MCF 10A (cell line): ENCODE results near the gene CDC42SE2. TPM values are rescaled to one million over a fixed set of nuclear protein-coding genes. Genes with fewer than 3 reads are reported as not detected.

ENCODE experiments used
- BruUV-seq: library from RNA; stranded (reverse); fragments of 400-500 nt; replicated peaks from 2 replicates; lab custom pipeline; 2021; lab: Mats Ljungman, UMichigan
- CTCF ChIA-PET: fragments of 300-600 bp; sonication (Branson Sonifier 250); formaldehyde crosslinking; extraction: SDS; loops from one replicate; lab custom pipeline; 2021; ENCODE audit warnings: antibody characterized with exemption, inconsistent platforms; lab: Yijun Ruan, JAX
- POLR2A ChIA-PET: fragments of 300-600, 350-650 bp; sonication (Branson Sonifier 250); formaldehyde crosslinking; extraction: SDS; loops from one replicate; lab custom pipeline; 2020; ENCODE audit warnings: antibody characterized with exemption, inconsistent platforms; lab: Yijun Ruan, JAX
- DNase-seq: peaks from one replicate; pipeline ENCODE4 v3.0.0-alpha.2; 2018; ENCODE audit not compliant: unreplicated experiment
- H3K27ac Mint-ChIP-seq: one replicate; pipeline ENCODE4 v1.8.0; 2022; ENCODE audit warnings: mild to moderate bottlenecking, low read depth, mixed read lengths; ENCODE audit not compliant: unreplicated experiment
- H3K27me3 Mint-ChIP-seq: one replicate; pipeline ENCODE4 v1.8.0; 2022; ENCODE audit warnings: mixed read lengths; ENCODE audit not compliant: insufficient read depth, unreplicated experiment
- H3K36me3 Mint-ChIP-seq: one replicate; pipeline ENCODE4 v1.8.0; 2022; ENCODE audit warnings: mild to moderate bottlenecking, moderate library complexity, mixed read lengths; ENCODE audit not compliant: insufficient read depth, unreplicated experiment
- H3K4me1 Mint-ChIP-seq: one replicate; pipeline ENCODE4 v1.8.0; 2022; ENCODE audit warnings: mixed read lengths; ENCODE audit not compliant: insufficient read depth, unreplicated experiment
- H3K4me3 Mint-ChIP-seq: one replicate; pipeline ENCODE4 v1.8.0; 2022; ENCODE audit warnings: mild to moderate bottlenecking, moderate library complexity, mixed read lengths; ENCODE audit not compliant: unreplicated experiment
- H3K9me3 Mint-ChIP-seq: one replicate; pipeline ENCODE4 v1.8.0; 2022; ENCODE audit warnings: mixed read lengths; ENCODE audit not compliant: unreplicated experiment
- CTCF ChIP-seq: fragments of 200-600 bp; IDR thresholded peaks from one replicate; pipeline ENCODE4 v1.8.0; 2022; ENCODE audit warnings: antibody characterized with exemption, mild to moderate bottlenecking; ENCODE audit not compliant: unreplicated experiment
- intact Hi-C: fragments of 100-400 bp; cut with micrococcal nuclease; formaldehyde crosslinking; loops from 2 replicates; pipeline ENCODE4 v1.14.1; 2022
- total RNA-seq: library from RNA; stranded (reverse); gene quantifications from 2 replicates; pipeline ENCODE4 v1.2.3, GENCODE V29; 2022

Gene CDC42SE2
- total RNA-seq, 1 experiment from 2014 or later, result 71.0 TPM

DNA sequence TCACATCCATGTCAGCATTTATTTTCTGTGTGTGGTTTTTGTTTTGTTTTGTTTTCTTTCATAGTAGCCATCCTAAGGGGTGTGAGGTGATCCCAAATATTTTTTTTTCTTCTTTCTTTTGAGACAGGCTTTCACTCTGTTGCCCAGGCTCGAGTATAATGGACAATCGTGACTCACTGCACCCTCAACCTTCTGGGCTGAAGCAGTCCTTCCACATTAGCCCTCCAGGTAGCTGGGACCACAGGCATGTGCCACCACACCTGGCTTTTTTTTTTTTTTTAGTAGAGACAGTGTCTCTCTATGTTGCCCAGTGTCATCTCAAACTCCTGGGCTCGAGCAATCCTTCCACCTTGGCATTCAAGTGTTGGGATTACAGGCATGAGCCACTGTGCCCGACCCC, 59.1 kb downstream of the CDC42SE2 start:
- H3K4me1 Mint-ChIP-seq, result peaks cover 29% of the 10 kb centered on the region
- intact Hi-C loops, result no loop called here
- CTCF ChIA-PET, result interaction anchor here (0.6 to 1.2 kb wide), 3 partner anchors 8 to 94 kb away, joined by 3 to 6 read pairs (median 4); no protein-coding TSS in a partner anchor

GRCh38 chr5:131323378-131323777, 59.5 kb downstream of the CDC42SE2 start:
- POLR2A ChIA-PET, result interaction anchor here (1.5 to 6.6 kb wide), 8 partner anchors 9 to 152 kb away, joined by 5 to 57 read pairs (median 8); partner anchors contain the start of gene CDC42SE2

More for the DNA sequence above, 59.1 kb downstream of the CDC42SE2 start:
- BruUV-seq, result no TSS peak
- Mint-ChIP-seq H3K27ac (peak overlapping the region; percentile 50), H3K27me3 (no peaks in the 10 kb centered on the region), H3K36me3 (peaks cover 69% of the 10 kb centered on the region), H3K9me3 (no peaks in the 10 kb centered on the region), H3K4me3 (no peak overlapping the region)
- TF ChIP-seq CTCF, result no peak
- POLR2A ChIA-PET, result interaction anchor here (1.8 to 6.6 kb wide), 7 partner anchors 9 to 62 kb away, joined by 5 to 57 read pairs (median 9); partner anchors contain the start of gene CDC42SE2
- peak; percentile 52 for DNase-seq

GRCh38 chr5:131324303-131324702, 60.5 kb downstream of the CDC42SE2 start:
- POLR2A ChIA-PET, result interaction anchor here (0.7 to 6.6 kb wide), 14 partner anchors 10 to 158 kb away, joined by 3 to 57 read pairs (median 7); partner anchors contain the start of gene CDC42SE2
- no TSS peak for BruUV-seq
- CTCF ChIA-PET, result interaction anchor here (0.6 to 0.7 kb wide), 2 partner anchors 86 to 903 kb away, joined by 3 to 4 read pairs; partner anchors contain the start of gene P4HA2
- no peak overlapping the region for H3K4me3 Mint-ChIP-seq
- DNase-seq, result no peak
- peaks cover 65% of the 10 kb centered on the region for H3K36me3 Mint-ChIP-seq
- H3K4me1 Mint-ChIP-seq, result peaks cover 42% of the 10 kb centered on the region
- H3K9me3 Mint-ChIP-seq, result no peaks in the 10 kb centered on the region
- peak overlapping the region; percentile 50 for H3K27ac Mint-ChIP-seq
- H3K27me3 Mint-ChIP-seq, result no peaks in the 10 kb centered on the region
- intact Hi-C loops, result no loop called here
- TF ChIP-seq CTCF, result no peak

More at GRCh38 chr5:131323378-131323777, 59.5 kb downstream of the CDC42SE2 start:
- CTCF ChIA-PET, result interaction anchor here (1.0 to 1.2 kb wide), 2 partner anchors 8 to 10 kb away, joined by 3 to 4 read pairs; no protein-coding TSS in a partner anchor
- H3K4me1 Mint-ChIP-seq, result peaks cover 33% of the 10 kb centered on the region
- DNase-seq, result no peak
- no peaks in the 10 kb centered on the region for H3K27me3 Mint-ChIP-seq
- H3K27ac Mint-ChIP-seq, result peak overlapping the region; percentile 50
- no peak overlapping the region for H3K4me3 Mint-ChIP-seq
- H3K36me3 Mint-ChIP-seq, result peaks cover 68% of the 10 kb centered on the region
- no peaks in the 10 kb centered on the region for H3K9me3 Mint-ChIP-seq
- BruUV-seq, result no TSS peak
- TF ChIP-seq CTCF, result no peak
- intact Hi-C loops, result no loop called here

GRCh38 chr5:131328536-131329285, 64.9 kb downstream of the CDC42SE2 start:
- Mint-ChIP-seq H3K36me3 (peaks cover 30% of the 10 kb centered on the region), H3K4me3 (no peak overlapping the region), H3K9me3 (no peaks in the 10 kb centered on the region), H3K27me3 (no peaks in the 10 kb centered on the region), H3K4me1 (peaks cover 44% of the 10 kb centered on the region), H3K27ac (peak overlapping the region; percentile 7)
- BruUV-seq, result no TSS peak
- ChIA-PET POLR2A (interaction anchor here (0.7 to 2.4 kb wide), 8 partner anchors 9 to 174 kb away, joined by 3 to 12 read pairs (median 5); partner anchors contain the start of gene CDC42SE2), CTCF (interaction anchor here (0.8 to 1.5 kb wide), 3 partner anchors 17 to 59 kb away, joined by 3 to 5 read pairs (median 3); no protein-coding TSS in a partner anchor)
- intact Hi-C loops, result no loop called here
- peak; percentile 73 for DNase-seq
- no peak for TF ChIP-seq CTCF
